ENCODE results near the gene BMERB1.
A peak's percentile ranks its signal among the peaks of the same experiment; 100 is the strongest.
"Not testable (repeated sequence)": the region's sequence is repeated elsewhere in the genome, so short reads cannot be mapped to it uniquely, and the experiment has no call there.

The BMERB1 gene

DNA sequence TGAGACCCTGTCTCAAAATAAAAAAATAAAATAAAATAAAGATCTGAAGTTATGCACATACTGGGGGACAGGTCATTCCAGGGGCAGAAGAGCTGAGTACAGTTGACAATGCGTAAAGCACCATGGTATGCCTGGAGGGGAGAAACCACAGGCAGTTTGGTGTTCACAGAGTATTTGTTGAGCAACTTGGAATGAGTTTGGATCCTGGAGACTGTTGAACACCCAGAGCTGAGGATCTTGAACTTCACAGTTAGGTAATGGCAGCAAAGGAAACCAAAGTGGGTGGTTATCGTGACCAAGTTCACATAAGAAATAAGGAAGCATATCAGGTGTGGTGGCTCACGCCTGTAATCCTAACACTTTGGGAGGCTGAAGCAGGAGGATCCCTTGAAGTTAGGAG lies 30.3 kb upstream of the BMERB1 start:
- not testable (repeated sequence) for H3K27ac Mint-ChIP-seq (ENCODE audit: low read depth); H3K36me3 Mint-ChIP-seq (ENCODE audit: insufficient read depth); H3K4me3 Mint-ChIP-seq; H3K4me1 Mint-ChIP-seq; H3K9me3 Mint-ChIP-seq; DNase-seq (ENCODE audit: low spot score in 2 of 2); ATAC-seq (replicated peaks; ENCODE audit: extremely low read depth, poor library complexity, severe bottlenecking); H3K27me3 Mint-ChIP-seq

DNA sequence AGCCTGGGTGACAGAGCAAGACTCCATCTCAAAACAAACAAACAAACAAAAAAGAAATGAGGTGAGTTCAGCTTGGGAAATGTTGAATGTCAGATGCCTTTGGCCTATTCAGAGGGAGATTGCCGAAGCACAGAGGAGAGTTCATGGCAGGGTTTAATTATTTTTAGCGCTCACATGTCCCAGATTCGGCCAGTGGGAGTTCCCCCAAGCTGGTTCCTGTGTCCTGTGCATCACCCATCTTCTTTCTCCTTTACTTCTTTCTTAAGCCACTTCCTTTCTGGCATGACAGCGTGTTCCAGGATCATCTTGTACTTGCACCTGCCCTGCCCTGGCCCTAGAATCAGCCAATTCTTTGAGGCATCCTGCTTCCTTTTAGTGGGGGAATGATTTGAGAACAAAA lies 29.6 kb upstream of the BMERB1 start:
- DNase-seq (ENCODE audit: low spot score in 2 of 2) (no peak), ATAC-seq (replicated peaks; ENCODE audit: extremely low read depth, poor library complexity, severe bottlenecking) (no peak)
- Mint-ChIP-seq H3K27ac (ENCODE audit: low read depth) (no peak overlapping the region), H3K9me3 (no peaks in the 10 kb centered on the region), H3K27me3 (no peaks in the 10 kb centered on the region), H3K4me3 (no peak overlapping the region), H3K4me1 (no peaks in the 10 kb centered on the region), H3K36me3 (ENCODE audit: insufficient read depth) (peaks cover 1% of the 10 kb centered on the region)

DNA sequence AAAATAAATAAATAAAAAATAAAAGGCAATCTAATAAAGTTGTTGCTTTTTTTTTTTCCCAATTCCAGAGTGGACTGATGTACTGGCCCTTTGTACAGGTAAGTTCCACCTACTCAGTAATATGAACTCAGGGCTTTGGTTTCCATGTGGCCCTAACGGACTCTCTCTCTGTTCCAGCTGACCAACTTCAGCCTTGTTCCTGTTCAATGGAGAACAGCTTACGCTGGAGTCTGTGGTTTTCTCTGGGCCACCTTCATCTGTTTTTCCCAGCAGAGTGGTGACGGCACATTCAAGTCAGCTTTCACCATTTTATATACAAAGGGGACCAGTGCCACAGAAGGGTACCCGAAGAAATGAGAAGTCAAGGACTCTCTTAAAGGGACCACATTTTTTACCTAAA lies 26.6 kb upstream of the BMERB1 start:
- H3K27ac Mint-ChIP-seq (ENCODE audit: low read depth); ATAC-seq (replicated peaks; ENCODE audit: extremely low read depth, poor library complexity, severe bottlenecking); H3K9me3 Mint-ChIP-seq; H3K36me3 Mint-ChIP-seq (ENCODE audit: insufficient read depth); H3K4me3 Mint-ChIP-seq; DNase-seq (ENCODE audit: low spot score in 2 of 2); H3K4me1 Mint-ChIP-seq; H3K27me3 Mint-ChIP-seq: not testable (repeated sequence)

DNA sequence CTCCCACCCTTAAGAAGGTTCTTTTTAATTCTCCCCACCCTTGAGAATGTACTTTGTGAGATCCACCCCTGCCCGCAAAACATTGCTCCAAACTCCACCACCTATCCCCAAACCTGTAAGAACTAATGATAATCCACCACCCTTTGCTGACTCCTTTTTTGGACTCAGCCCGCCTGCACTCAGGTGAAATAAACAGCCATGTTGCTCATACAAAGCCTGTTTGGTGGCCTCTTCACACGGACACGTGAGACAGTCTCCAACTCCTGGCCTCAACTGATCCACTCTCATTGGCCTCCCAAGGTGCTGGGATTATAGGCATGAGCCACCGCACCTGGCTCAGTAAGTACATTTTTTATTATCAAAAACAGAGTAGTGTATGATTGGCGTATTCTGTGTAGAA lies 24.9 kb upstream of the BMERB1 start:
- H3K9me3 Mint-ChIP-seq; ATAC-seq (replicated peaks; ENCODE audit: extremely low read depth, poor library complexity, severe bottlenecking); DNase-seq (ENCODE audit: low spot score in 2 of 2); H3K4me3 Mint-ChIP-seq; H3K4me1 Mint-ChIP-seq; H3K36me3 Mint-ChIP-seq (ENCODE audit: insufficient read depth); H3K27me3 Mint-ChIP-seq; H3K27ac Mint-ChIP-seq (ENCODE audit: low read depth): not testable (repeated sequence)

DNA sequence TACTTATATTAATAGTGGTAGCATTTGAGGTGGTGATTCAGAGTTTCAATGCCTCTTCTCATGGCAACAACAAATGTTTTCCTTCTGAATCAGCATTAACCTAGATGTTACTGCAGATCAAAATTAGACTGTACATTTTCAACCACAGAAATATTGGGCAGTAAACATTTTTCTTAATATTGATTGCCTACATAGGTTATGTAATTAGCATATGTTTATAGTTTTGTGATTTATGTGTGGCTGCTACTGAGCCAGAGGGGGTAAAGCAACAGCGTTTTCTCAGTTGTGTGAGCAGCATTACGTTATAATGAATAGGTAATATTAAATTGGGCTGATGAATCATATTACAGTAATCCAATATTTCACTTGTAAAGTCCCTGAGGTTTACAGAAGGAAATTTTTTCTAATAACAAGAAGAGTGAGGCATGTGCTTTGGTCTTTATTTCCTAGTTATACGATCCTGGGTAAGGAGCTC lies 18.8 kb upstream of the BMERB1 start:
- Mint-ChIP-seq H3K9me3 (no peaks in the 10 kb centered on the region), H3K36me3 (ENCODE audit: insufficient read depth) (no peaks in the 10 kb centered on the region), H3K27me3 (no peaks in the 10 kb centered on the region), H3K4me1 (no peaks in the 10 kb centered on the region), H3K27ac (ENCODE audit: low read depth) (no peak overlapping the region), H3K4me3 (no peak overlapping the region)
- DNase-seq (ENCODE audit: low spot score in 2 of 2) (no peak), ATAC-seq (replicated peaks; ENCODE audit: extremely low read depth, poor library complexity, severe bottlenecking) (no peak)

DNA sequence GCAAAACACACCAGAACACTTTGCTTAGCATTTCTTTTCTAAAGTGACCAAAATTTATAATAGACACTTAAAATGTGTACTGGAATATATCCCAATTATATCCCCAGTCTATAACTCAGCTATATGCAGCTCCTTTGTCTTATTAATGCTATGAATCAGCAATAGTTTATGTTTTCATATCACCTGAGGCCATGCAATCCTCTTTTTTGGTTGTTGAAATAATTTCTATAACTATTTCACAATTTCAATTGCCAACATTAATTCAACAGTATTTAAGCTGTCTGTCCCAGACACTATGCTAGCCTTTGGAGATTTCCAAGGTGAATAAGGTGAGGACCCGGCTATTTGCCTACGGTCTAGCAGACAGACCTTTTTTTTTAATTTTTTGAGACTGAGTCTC lies 17.2 kb upstream of the BMERB1 start:
- DNase-seq (ENCODE audit: low spot score in 2 of 2) (no peak), ATAC-seq (replicated peaks; ENCODE audit: extremely low read depth, poor library complexity, severe bottlenecking) (no peak)
- no peak overlapping the region for H3K4me3 Mint-ChIP-seq
- peaks cover 12% of the 10 kb centered on the region for H3K27me3 Mint-ChIP-seq
- no peaks in the 10 kb centered on the region for H3K36me3 Mint-ChIP-seq (ENCODE audit: insufficient read depth)
- no peaks in the 10 kb centered on the region for H3K9me3 Mint-ChIP-seq
- no peaks in the 10 kb centered on the region for H3K4me1 Mint-ChIP-seq
- no peak overlapping the region for H3K27ac Mint-ChIP-seq (ENCODE audit: low read depth)

DNA sequence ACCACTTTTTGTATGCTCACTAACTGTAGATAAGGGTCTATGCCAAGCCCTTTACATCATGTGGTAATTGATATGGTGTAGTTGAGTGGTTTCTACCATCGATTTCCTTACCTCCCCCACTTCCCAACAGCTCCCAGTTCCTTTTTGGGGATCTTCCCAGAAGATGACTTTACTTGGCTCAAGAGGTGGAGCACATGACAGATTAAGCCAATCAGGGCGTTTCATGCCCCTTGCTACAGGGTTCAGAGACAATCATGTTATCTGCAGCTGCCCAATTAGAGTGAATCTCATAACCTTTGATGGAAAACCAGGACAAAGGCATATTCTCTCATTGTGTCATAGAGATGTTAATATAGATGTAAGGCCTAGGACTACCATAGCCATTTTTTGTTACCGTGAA lies 16.2 kb upstream of the BMERB1 start:
- Mint-ChIP-seq H3K4me1 (no peaks in the 10 kb centered on the region), H3K9me3 (no peaks in the 10 kb centered on the region), H3K27ac (ENCODE audit: low read depth) (no peak overlapping the region), H3K36me3 (ENCODE audit: insufficient read depth) (no peaks in the 10 kb centered on the region), H3K27me3 (peaks cover 22% of the 10 kb centered on the region), H3K4me3 (no peak overlapping the region)
- ATAC-seq (replicated peaks; ENCODE audit: extremely low read depth, poor library complexity, severe bottlenecking) (no peak), DNase-seq (ENCODE audit: low spot score in 2 of 2) (no peak)

DNA sequence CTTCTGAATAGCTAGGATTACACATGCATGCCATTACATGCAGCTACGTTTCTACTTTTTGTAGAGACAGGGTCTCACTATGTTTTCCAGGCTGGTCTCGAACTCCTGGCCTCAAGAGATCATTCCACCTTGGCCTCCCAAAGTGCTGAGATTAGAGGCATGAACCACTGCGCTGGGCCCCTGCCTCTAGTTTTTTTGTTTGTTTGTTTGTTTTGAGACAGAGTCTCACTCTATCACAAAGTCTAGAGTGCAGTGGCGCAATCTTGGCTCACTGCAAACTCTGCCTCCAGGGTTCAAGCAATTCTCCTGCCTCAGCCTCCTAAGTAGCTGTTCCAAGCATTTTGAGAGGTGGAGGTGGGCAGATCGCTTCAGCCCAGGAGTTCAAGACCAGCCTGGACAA lies 12.7 kb upstream of the BMERB1 start:
- not testable (repeated sequence) for H3K4me1 Mint-ChIP-seq; H3K4me3 Mint-ChIP-seq; DNase-seq (ENCODE audit: low spot score in 2 of 2); ATAC-seq (replicated peaks; ENCODE audit: extremely low read depth, poor library complexity, severe bottlenecking); H3K27ac Mint-ChIP-seq (ENCODE audit: low read depth); H3K9me3 Mint-ChIP-seq; H3K36me3 Mint-ChIP-seq (ENCODE audit: insufficient read depth)
- peaks cover 33% of the 10 kb centered on the region for H3K27me3 Mint-ChIP-seq

DNA sequence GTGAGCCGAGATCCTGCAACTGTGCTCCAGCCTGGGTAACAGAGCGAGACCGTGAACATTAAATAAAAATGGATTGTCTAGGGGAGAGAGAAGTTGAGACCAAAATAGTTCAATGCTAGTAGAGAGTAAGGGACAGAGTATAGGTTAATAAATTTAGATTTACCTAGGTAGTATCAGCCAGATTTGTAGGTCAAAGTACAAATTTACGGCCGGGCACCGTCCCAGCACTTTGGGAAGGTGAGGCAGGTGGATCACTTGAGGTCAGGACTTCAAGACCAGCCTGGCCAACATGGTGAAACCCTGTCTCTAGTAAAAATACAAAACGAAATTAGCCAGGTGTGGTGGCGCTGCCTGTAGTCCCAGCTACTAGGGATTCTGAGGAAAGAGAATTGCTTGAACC lies 12.2 kb upstream of the BMERB1 start:
- Mint-ChIP-seq H3K4me3 (no peak overlapping the region), H3K9me3 (no peaks in the 10 kb centered on the region), H3K27me3 (peaks cover 33% of the 10 kb centered on the region), H3K27ac (ENCODE audit: low read depth) (no peak overlapping the region), H3K36me3 (ENCODE audit: insufficient read depth) (no peaks in the 10 kb centered on the region), H3K4me1 (no peaks in the 10 kb centered on the region)
- no peak for DNase-seq (ENCODE audit: low spot score in 2 of 2)
- ATAC-seq (replicated peaks; ENCODE audit: extremely low read depth, poor library complexity, severe bottlenecking): no peak

DNA sequence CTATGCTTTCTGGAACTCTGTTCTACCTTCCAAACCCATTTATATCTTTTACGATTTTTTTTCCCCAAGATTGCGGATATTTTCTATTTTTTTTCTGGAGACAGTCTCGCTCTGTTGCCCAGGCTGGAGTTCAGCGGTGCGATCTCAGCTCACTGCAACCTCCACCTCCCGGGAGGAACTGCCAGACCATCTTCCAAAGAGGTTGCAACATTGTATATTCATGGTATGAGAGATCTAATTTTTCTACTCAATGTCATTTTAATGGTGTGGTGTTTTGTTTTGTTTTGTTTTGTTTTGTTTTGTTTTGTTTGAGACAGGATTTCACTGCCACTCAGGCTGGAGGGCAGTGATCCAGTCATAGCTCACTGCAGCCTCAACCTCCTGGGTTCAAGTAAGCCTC lies 8.5 kb upstream of the BMERB1 start:
- no peak for DNase-seq (ENCODE audit: low spot score in 2 of 2)
- H3K4me1 Mint-ChIP-seq: no peaks in the 10 kb centered on the region
- no peaks in the 10 kb centered on the region for H3K36me3 Mint-ChIP-seq (ENCODE audit: insufficient read depth)
- no peak overlapping the region for H3K4me3 Mint-ChIP-seq
- no peak overlapping the region for H3K27ac Mint-ChIP-seq (ENCODE audit: low read depth)
- peaks cover 33% of the 10 kb centered on the region for H3K27me3 Mint-ChIP-seq
- ATAC-seq (replicated peaks; ENCODE audit: extremely low read depth, poor library complexity, severe bottlenecking): no peak
- H3K9me3 Mint-ChIP-seq: no peaks in the 10 kb centered on the region

DNA sequence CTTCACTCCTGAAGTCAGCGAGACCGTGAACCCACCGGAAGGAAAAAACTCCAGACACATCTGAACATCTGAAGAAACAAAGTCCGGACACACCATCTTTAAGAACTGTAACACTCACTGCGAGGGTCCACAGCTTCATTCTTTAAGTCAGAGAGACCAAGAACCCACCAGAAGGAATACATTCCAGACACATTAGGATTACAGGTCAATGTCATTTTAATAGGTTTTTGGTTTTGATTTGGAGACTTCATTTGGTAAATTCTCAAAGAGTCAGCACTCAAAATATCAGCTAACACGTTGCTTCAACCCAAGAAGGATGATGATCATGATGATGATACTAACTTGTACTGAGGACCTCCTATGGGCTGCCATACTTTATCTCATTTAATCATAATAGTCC lies 7.6 kb upstream of the BMERB1 start:
- H3K4me3 Mint-ChIP-seq: no peak overlapping the region
- ATAC-seq (replicated peaks; ENCODE audit: extremely low read depth, poor library complexity, severe bottlenecking) (no peak), DNase-seq (ENCODE audit: low spot score in 2 of 2) (no peak)
- H3K36me3 Mint-ChIP-seq (ENCODE audit: insufficient read depth): no peaks in the 10 kb centered on the region
- H3K27me3 Mint-ChIP-seq: peaks cover 25% of the 10 kb centered on the region
- H3K4me1 Mint-ChIP-seq: no peaks in the 10 kb centered on the region
- H3K9me3 Mint-ChIP-seq: no peaks in the 10 kb centered on the region
- no peak overlapping the region for H3K27ac Mint-ChIP-seq (ENCODE audit: low read depth)

DNA sequence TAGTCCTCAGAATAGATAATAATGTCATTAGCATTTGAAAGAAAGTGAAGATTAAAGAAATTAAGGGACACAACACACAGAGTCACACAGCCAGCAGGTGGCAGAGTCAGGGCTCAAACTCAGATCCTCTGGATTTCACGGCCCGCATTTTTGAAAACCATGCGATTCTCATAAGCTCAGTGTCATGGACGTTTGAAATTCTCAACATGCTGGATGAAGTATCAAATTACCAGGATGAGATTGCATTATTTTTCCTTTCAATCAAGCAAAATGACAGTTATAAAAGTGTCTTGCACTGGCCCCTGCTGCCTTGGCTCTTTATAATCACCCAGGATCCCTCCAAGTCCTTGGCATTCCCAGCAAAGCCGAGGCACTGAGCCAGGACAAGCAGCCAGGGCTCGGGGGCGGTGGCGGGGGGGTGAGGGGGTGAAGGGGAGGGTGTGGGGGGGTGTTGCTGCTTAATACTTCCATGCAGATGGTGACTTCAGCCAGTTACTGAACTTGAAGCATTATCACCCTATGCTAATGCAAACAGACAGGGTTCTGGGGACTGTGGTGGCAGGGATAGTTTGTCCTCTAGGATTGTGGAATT lies 6.6 kb upstream of the BMERB1 start:
- Mint-ChIP-seq H3K36me3 (ENCODE audit: insufficient read depth) (no peaks in the 10 kb centered on the region), H3K27me3 (peaks cover 15% of the 10 kb centered on the region), H3K4me1 (no peaks in the 10 kb centered on the region), H3K4me3 (no peak overlapping the region), H3K9me3 (no peaks in the 10 kb centered on the region), H3K27ac (ENCODE audit: low read depth) (no peak overlapping the region)
- DNase-seq (ENCODE audit: low spot score in 2 of 2): peak; percentile 18 to 23
- ATAC-seq (replicated peaks; ENCODE audit: extremely low read depth, poor library complexity, severe bottlenecking): no peak

DNA sequence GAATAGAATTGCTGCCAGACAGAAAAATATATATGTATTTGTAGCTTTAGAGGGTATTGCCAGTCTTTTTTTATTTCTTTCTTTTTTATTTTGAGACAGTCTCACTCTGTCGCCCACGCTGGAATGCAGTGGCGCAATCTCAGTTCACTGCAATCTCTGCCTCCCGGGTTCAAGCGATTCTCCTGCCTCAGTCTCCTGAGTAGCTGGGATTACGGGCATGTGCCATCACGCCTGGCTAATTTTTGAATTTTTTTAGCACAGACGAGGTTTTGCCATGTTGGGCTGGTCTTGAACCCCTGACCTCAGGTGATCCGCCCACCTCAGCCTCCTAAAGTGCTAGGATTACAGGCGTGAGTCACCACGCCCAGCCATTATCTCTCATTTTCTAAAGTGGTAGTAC lies 3.5 kb upstream of the BMERB1 start:
- H3K9me3 Mint-ChIP-seq; H3K36me3 Mint-ChIP-seq (ENCODE audit: insufficient read depth); DNase-seq (ENCODE audit: low spot score in 2 of 2); ATAC-seq (replicated peaks; ENCODE audit: extremely low read depth, poor library complexity, severe bottlenecking); H3K27ac Mint-ChIP-seq (ENCODE audit: low read depth); H3K4me3 Mint-ChIP-seq: not testable (repeated sequence)
- peaks cover 12% of the 10 kb centered on the region for H3K4me1 Mint-ChIP-seq
- H3K27me3 Mint-ChIP-seq: peaks cover 19% of the 10 kb centered on the region

DNA sequence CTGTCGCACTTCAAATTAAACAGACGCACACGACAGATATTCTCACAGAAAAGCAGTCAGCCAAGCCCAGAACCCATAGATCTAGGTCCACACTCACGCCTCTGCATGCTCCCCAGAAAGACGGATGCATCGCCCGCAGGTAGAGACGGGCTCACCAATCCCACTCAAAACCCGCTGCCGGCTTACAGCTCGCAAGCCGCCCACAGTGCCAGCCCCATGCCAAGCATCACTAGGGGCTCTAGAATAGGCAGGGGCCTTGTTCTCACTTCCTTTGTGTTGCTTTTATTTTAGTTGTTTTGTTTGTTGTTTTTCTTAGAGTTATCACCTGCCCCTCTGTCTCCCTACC lies 336 bp upstream of the BMERB1 start:
- DNase-seq (ENCODE audit: low spot score in 2 of 2) (no peak), ATAC-seq (replicated peaks; ENCODE audit: extremely low read depth, poor library complexity, severe bottlenecking) (no peak)
- Mint-ChIP-seq H3K4me1 (peaks cover 14% of the 10 kb centered on the region), H3K27ac (ENCODE audit: low read depth) (no peak overlapping the region), H3K9me3 (no peaks in the 10 kb centered on the region), H3K36me3 (ENCODE audit: insufficient read depth) (no peaks in the 10 kb centered on the region), H3K27me3 (peaks cover 24% of the 10 kb centered on the region), H3K4me3 (peak overlapping the region; percentile 73)
